Vagina (tissue), 2 donors: ENCODE results near the gene NT5C3B.

ENCODE experiments used
- POLR2A ChIP-seq, 2 donors: fragments of 450-650 bp; IDR thresholded peaks; one replicate each; pipeline ENCODE4 v1.6.1; 2017; ENCODE audit warnings: antibody characterized with exemption in 2 of 2, mild to moderate bottlenecking in 2 of 2, moderate library complexity in 2 of 2
- TF ChIP-seq, protein P1 (sequence below), 3 experiments: fragments of 450-650 bp in 2 of 3; fragments of 200-600 bp in 1 of 3; sonication (generic) in 1 of 3; IDR thresholded peaks; one replicate each; pipeline ENCODE4 v1.5.1; 2017 to 2019; ENCODE audit warnings: antibody characterized with exemption in 3 of 3, mild to moderate bottlenecking in 2 of 3, moderate library complexity in 2 of 3

DNA sequence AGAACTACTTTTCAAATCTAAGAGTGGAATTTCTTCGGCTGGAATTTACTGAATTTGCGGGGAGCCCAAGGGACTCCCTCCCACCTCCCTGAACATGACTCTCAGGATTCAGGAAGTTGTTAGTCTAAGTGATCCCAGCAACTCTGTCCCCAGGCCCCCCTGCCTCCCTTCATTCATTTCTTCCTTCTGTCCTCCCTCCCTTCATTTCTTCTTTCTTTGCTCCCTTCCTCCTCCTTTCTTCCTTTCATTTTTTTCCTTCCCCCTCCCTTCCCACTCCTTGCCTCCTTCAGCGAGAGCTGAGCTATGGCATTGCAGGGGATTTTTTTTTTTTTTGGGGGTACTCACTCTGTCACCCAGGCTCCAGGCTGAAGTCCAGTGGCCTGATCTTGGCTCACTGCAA is 38.7 kb downstream of the NT5C3B start:
- TF ChIP-seq POLR2A (IDR thresholded peaks at IDR 0.05), result no peak
- TF ChIP-seq, protein P1, sequence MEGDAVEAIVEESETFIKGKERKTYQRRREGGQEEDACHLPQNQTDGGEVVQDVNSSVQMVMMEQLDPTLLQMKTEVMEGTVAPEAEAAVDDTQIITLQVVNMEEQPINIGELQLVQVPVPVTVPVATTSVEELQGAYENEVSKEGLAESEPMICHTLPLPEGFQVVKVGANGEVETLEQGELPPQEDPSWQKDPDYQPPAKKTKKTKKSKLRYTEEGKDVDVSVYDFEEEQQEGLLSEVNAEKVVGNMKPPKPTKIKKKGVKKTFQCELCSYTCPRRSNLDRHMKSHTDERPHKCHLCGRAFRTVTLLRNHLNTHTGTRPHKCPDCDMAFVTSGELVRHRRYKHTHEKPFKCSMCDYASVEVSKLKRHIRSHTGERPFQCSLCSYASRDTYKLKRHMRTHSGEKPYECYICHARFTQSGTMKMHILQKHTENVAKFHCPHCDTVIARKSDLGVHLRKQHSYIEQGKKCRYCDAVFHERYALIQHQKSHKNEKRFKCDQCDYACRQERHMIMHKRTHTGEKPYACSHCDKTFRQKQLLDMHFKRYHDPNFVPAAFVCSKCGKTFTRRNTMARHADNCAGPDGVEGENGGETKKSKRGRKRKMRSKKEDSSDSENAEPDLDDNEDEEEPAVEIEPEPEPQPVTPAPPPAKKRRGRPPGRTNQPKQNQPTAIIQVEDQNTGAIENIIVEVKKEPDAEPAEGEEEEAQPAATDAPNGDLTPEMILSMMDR (IDR thresholded peaks at IDR 0.05), result no peak
